HepG2 (cell line): ENCODE data around the gene IL17RA.

ENCODE experiments used
- ARNT ChIP-seq: fragments of 450-650 bp; IDR thresholded peaks from 2 replicates; pipeline ENCODE4 v1.6.1; 2017
- BRF2 ChIP-seq: sonication (generic); formaldehyde crosslinking; IDR thresholded peaks from 2 replicates; pipeline ENCODE4 v1.8.1; 2022; ENCODE audit warnings: mild to moderate bottlenecking, missing genetic modification reagents
- CTCF ChIP-seq: sonication (generic); formaldehyde crosslinking; IDR thresholded peaks from 2 replicates; pipeline ENCODE4 v1.5.0; 2020; ENCODE audit warnings: mild to moderate bottlenecking, missing genetic modification reagents, moderate library complexity
- EP300 ChIP-seq, 3 experiments: sonication (generic) in 1 of 3; formaldehyde crosslinking in 1 of 3; IDR thresholded peaks; 2 replicates each; pipeline versions ENCODE4 v1.5.1 to v1.6.1; 2011 to 2020; ENCODE audit warnings: low read depth in 2 of 3, low read length in 2 of 3, borderline replicate concordance in 1 of 3, improper control_type of control experiment in 1 of 3, mild to moderate bottlenecking in 1 of 3, missing genetic modification reagents in 1 of 3, moderate library complexity in 1 of 3
- FOXK2 ChIP-seq: fragments of 450-650 bp; IDR thresholded peaks from 2 replicates; pipeline ENCODE4 v1.6.1; 2016
- GABPB1 ChIP-seq: IDR thresholded peaks from 2 replicates; pipeline ENCODE4 v1.6.1; 2016; ENCODE audit warnings: mild to moderate bottlenecking, missing genetic modification reagents, moderate library complexity, missing compliant biosample characterization
- KLF15 ChIP-seq: sonication (generic); formaldehyde crosslinking; IDR thresholded peaks from 2 replicates; pipeline ENCODE4 v1.8.1; 2023; ENCODE audit warnings: borderline replicate concordance, mild to moderate bottlenecking, inconsistent platforms, missing genetic modification reagents, mixed read lengths
- MAFK ChIP-seq, 2 experiments: IDR thresholded peaks in 1 of 2; conservative IDR thresholded peaks in 1 of 2; 2 replicates each; pipeline ENCODE4 v1.6.1; 2011; ENCODE audit warnings: improper control_type of control experiment in 2 of 2, low read length in 2 of 2
- MYC ChIP-seq: sonication (generic); formaldehyde crosslinking; IDR thresholded peaks from 2 replicates; pipeline ENCODE4 v1.9.0; 2021; ENCODE audit warnings: missing genetic modification reagents, borderline replicate concordance
- NFIC ChIP-seq: IDR thresholded peaks from 2 replicates; pipeline ENCODE4 v1.6.1; 2012; ENCODE audit warnings: mild to moderate bottlenecking, low read length, inconsistent platforms
- RBFOX2 ChIP-seq: fragments of 200-400 bp; formaldehyde crosslinking; IDR thresholded peaks from 2 replicates; pipeline ENCODE4 v1.6.1; 2017; ENCODE audit warnings: low read depth, mild to moderate bottlenecking, low read length
- ZNF280D ChIP-seq: sonication (generic); formaldehyde crosslinking; IDR thresholded peaks from 2 replicates; pipeline ENCODE4 v1.5.1; 2020; ENCODE audit warnings: mild to moderate bottlenecking, missing genetic modification reagents
- ZNF670 ChIP-seq: sonication (generic); formaldehyde crosslinking; IDR thresholded peaks from 2 replicates; pipeline ENCODE4 v1.8.0; 2022; ENCODE audit warnings: mild to moderate bottlenecking, missing genetic modification reagents, borderline replicate concordance
- ZNF777 ChIP-seq: sonication (generic); formaldehyde crosslinking; IDR thresholded peaks from 2 replicates; pipeline ENCODE4 v1.4.0; 2020; ENCODE audit warnings: missing genetic modification reagents

- no peak for TF ChIP-seq ZNF670
- no peak for TF ChIP-seq GABPB1
- TF ChIP-seq NFIC: no peak
- TF ChIP-seq ZNF280D: no peak
- TF ChIP-seq CTCF (CRISPR knock-in tag): no peak
- no peak for TF ChIP-seq BRF2 (CRISPR knock-in tag)
- no peak for TF ChIP-seq KLF15 (CRISPR knock-in tag)
- no peak for TF ChIP-seq RBFOX2
- no peak for TF ChIP-seq ARNT
- no peak for TF ChIP-seq MAFK (conservative IDR thresholded peaks at IDR 0.05 in 1 of 2, IDR thresholded peaks at IDR 0.05 in 1 of 2; ENCODE audit: low read length in 2 of 2)
- no peak for TF ChIP-seq FOXK2
- TF ChIP-seq MYC: no peak
- no peak for TF ChIP-seq EP300 (IDR thresholded peaks at IDR 0.05; ENCODE audit: low read depth in 2 of 2, low read length in 2 of 2)
- TF ChIP-seq EP300 (CRISPR knock-in tag; IDR thresholded peaks at IDR 0.05; ENCODE audit: borderline replicate concordance): no peak
- TF ChIP-seq ZNF777: no peak
Observed at GRCh38 chr22:17108256-17109112, 23.7 kb downstream of the IL17RA start.
